ENCODE measurements around the gene CEMIP.
A peak's percentile ranks its signal among the peaks of the same experiment; 100 is the strongest.

CEMIP gene

GRCh38 chr15:80966431-80967197, 187.4 kb downstream of the CEMIP start:
- Mint-ChIP-seq H3K9me3 (no peaks in the 10 kb centered on the region), H3K27ac (no peak overlapping the region), H3K4me3 (no peak overlapping the region), H3K4me1 (ENCODE audit: low read depth) (peaks cover 30% of the 10 kb centered on the region), H3K36me3 (ENCODE audit: low read depth) (peaks cover 78% of the 10 kb centered on the region), H3K27me3 (no peaks in the 10 kb centered on the region)
- no peak for DNase-seq

GRCh38 chr15:80967451-80967850, 188.3 kb downstream of the CEMIP start:
- Mint-ChIP-seq H3K27me3 (no peaks in the 10 kb centered on the region), H3K4me3 (no peak overlapping the region), H3K27ac (no peak overlapping the region), H3K4me1 (ENCODE audit: low read depth) (peaks cover 22% of the 10 kb centered on the region), H3K36me3 (ENCODE audit: low read depth) (peaks cover 84% of the 10 kb centered on the region), H3K9me3 (no peaks in the 10 kb centered on the region)
- DNase-seq: no peak

DNA sequence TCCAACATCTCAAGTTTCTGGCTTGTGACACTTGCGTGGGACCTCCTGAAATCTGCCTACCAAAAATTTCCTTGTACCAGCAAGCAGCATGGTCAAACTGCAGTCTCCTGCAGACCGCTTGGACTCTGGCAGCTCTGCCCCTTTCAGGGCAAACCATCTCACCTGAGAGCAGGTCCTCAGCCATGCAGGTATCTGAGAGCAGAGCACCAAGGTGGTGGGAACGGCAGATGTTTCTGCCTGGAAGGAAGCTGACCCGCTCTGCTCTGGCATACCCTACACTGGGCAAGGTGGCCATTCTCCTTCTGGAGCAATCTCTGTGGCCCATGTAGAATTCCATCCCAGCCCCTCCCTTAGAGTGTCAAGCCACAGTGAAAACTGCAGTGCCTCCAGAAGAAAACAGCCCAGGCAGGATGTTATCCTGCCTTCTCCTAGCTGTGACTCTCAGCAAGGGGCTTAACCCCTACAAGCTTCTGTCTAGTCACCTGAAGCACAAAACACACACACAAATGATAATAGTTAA, 188.9 kb downstream of the CEMIP start:
- Mint-ChIP-seq H3K9me3 (no peaks in the 10 kb centered on the region), H3K27me3 (no peaks in the 10 kb centered on the region), H3K27ac (peak overlapping the region; percentile 14), H3K4me1 (ENCODE audit: low read depth) (peaks cover 16% of the 10 kb centered on the region), H3K36me3 (ENCODE audit: low read depth) (peaks cover 82% of the 10 kb centered on the region), H3K4me3 (no peak overlapping the region)
- DNase-seq: no peak

- no peak overlapping the region for H3K4me3 Mint-ChIP-seq
- H3K4me1 Mint-ChIP-seq (ENCODE audit: low read depth): peaks cover 12% of the 10 kb centered on the region
- H3K36me3 Mint-ChIP-seq (ENCODE audit: low read depth): peaks cover 84% of the 10 kb centered on the region
- no peaks in the 10 kb centered on the region for H3K27me3 Mint-ChIP-seq
- H3K9me3 Mint-ChIP-seq: no peaks in the 10 kb centered on the region
- no peak overlapping the region for H3K27ac Mint-ChIP-seq
- DNase-seq: no peak
These were observed 190.1 kb downstream of the CEMIP start for GRCh38 chr15:80969316-80969715.

DNA sequence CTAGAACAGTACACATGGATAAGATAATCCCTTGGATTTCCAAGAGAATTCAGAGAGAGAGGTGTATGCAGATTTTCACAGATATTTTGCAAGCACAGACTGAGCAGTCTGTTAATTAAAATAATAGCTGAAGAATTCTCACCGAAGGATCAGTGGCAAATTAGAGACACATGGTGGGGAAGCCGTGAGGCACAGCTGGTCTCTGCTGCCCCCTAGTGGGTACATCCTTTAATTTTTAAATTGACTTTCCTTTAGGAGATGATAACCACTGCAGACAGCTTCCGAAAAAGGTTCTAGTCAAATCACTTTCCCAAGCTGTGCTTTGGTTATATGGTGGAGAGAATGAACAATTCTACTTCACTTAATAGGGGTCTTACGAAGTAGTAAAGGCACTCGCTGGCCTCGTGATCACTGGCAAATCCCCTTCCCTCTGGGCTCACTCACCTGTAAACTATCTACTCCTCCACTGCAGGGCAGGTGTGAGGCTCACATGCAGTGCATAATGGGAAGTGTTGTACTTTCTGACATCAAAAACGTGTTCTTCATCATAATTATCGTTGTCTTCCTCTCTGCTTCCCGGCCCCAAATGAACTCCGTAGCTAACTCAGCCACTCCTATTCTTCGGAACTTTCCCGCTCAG, 191.0 kb downstream of the CEMIP start:
- H3K27me3 Mint-ChIP-seq: no peaks in the 10 kb centered on the region
- peaks cover 81% of the 10 kb centered on the region for H3K36me3 Mint-ChIP-seq (ENCODE audit: low read depth)
- H3K4me3 Mint-ChIP-seq: no peak overlapping the region
- H3K9me3 Mint-ChIP-seq: no peaks in the 10 kb centered on the region
- H3K27ac Mint-ChIP-seq: no peak overlapping the region
- peak; percentile 61 for DNase-seq
- H3K4me1 Mint-ChIP-seq (ENCODE audit: low read depth): peaks cover 16% of the 10 kb centered on the region

- Mint-ChIP-seq H3K27ac (peak overlapping the region; percentile 1), H3K4me3 (no peak overlapping the region), H3K36me3 (ENCODE audit: low read depth) (peaks cover 81% of the 10 kb centered on the region)
These were observed 191.5 kb downstream of the CEMIP start for GRCh38 chr15:80970658-80971057.

GRCh38 chr15:80971143-80971542, 192.0 kb downstream of the CEMIP start:
- peaks cover 24% of the 10 kb centered on the region for H3K4me1 Mint-ChIP-seq (ENCODE audit: low read depth)
- H3K27ac Mint-ChIP-seq: no peak overlapping the region
- H3K27me3 Mint-ChIP-seq: no peaks in the 10 kb centered on the region
- no peaks in the 10 kb centered on the region for H3K9me3 Mint-ChIP-seq
- H3K36me3 Mint-ChIP-seq (ENCODE audit: low read depth): peaks cover 79% of the 10 kb centered on the region
- no peak overlapping the region for H3K4me3 Mint-ChIP-seq
- DNase-seq: no peak

More at GRCh38 chr15:80970658-80971057, 191.5 kb downstream of the CEMIP start:
- Mint-ChIP-seq H3K27me3 (no peaks in the 10 kb centered on the region), H3K9me3 (no peaks in the 10 kb centered on the region), H3K4me1 (ENCODE audit: low read depth) (peaks cover 21% of the 10 kb centered on the region)
- no peak for DNase-seq

- Mint-ChIP-seq H3K4me1 (ENCODE audit: low read depth) (peaks cover 36% of the 10 kb centered on the region), H3K36me3 (ENCODE audit: low read depth) (peaks cover 83% of the 10 kb centered on the region), H3K27ac (no peak overlapping the region), H3K9me3 (no peaks in the 10 kb centered on the region), H3K4me3 (no peak overlapping the region), H3K27me3 (no peaks in the 10 kb centered on the region)
- DNase-seq: no peak
These were observed 193.1 kb downstream of the CEMIP start for GRCh38 chr15:80972276-80972675.

DNA sequence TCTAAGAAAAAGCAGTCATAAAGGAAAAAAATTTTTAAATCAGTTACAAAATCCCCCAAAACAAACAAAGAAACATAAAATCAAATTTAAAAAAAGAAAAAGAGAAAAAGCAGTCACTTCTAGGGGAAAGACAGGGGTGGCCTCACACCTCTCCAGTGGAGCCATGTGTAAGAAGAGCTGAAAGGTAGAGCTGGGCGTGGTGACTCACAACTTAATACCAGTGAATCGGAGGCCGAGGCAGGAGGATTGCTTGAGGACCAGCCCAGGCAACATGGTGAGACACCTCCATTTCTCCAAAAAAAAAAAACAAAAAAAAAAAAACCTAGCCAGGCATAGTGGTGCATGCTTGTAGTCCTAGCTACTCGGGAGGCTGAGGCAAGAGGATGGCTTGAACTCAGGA, 195.7 kb downstream of the CEMIP start:
- Mint-ChIP-seq H3K27me3 (no peaks in the 10 kb centered on the region), H3K27ac (no peak overlapping the region), H3K9me3 (no peaks in the 10 kb centered on the region), H3K4me3 (no peak overlapping the region), H3K4me1 (ENCODE audit: low read depth) (peaks cover 58% of the 10 kb centered on the region), H3K36me3 (ENCODE audit: low read depth) (peaks cover 84% of the 10 kb centered on the region)
- DNase-seq: no peak

- H3K4me3 Mint-ChIP-seq: no peak overlapping the region
- H3K9me3 Mint-ChIP-seq: no peaks in the 10 kb centered on the region
- H3K36me3 Mint-ChIP-seq (ENCODE audit: low read depth): peaks cover 83% of the 10 kb centered on the region
- peaks cover 54% of the 10 kb centered on the region for H3K4me1 Mint-ChIP-seq (ENCODE audit: low read depth)
- no peaks in the 10 kb centered on the region for H3K27me3 Mint-ChIP-seq
- no peak for DNase-seq
- H3K27ac Mint-ChIP-seq: peak overlapping the region; percentile 45
These were observed 197.7 kb downstream of the CEMIP start for GRCh38 chr15:80976851-80977250.

DNA sequence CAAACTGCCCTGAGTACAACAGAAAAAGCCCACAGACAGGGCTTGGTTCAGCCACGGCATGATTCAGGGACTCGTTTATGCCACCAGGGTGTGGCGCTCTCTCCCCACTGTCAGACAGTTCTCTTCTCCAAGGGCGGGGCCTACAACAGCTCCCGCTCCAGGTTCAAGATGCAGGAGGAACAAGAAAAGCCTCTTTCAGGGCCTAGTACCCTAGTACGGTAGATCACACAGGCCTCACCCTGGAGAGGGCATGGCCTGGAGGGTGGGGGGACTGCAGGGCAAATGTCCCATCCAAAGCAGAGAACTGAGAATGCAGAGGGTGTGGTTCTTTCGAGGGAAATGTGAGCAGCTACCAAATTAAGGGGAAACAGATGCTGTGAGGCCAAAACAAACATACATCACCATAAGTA, 198.5 kb downstream of the CEMIP start:
- H3K4me3 Mint-ChIP-seq: no peak overlapping the region
- peak; percentile 45 for DNase-seq
- peaks cover 62% of the 10 kb centered on the region for H3K4me1 Mint-ChIP-seq (ENCODE audit: low read depth)
- peak overlapping the region; percentile 73 for H3K27ac Mint-ChIP-seq
- H3K36me3 Mint-ChIP-seq (ENCODE audit: low read depth): peaks cover 84% of the 10 kb centered on the region
- no peaks in the 10 kb centered on the region for H3K9me3 Mint-ChIP-seq
- no peaks in the 10 kb centered on the region for H3K27me3 Mint-ChIP-seq

- peaks cover 80% of the 10 kb centered on the region for H3K36me3 Mint-ChIP-seq (ENCODE audit: low read depth)
These were observed 199.6 kb downstream of the CEMIP start for GRCh38 chr15:80978685-80979329.

GRCh38 chr15:80979538-80980200, 200.5 kb downstream of the CEMIP start:
- Mint-ChIP-seq H3K4me1 (ENCODE audit: low read depth) (peaks cover 72% of the 10 kb centered on the region), H3K4me3 (no peak overlapping the region), H3K36me3 (ENCODE audit: low read depth) (peaks cover 80% of the 10 kb centered on the region), H3K27ac (peak overlapping the region; percentile 88), H3K27me3 (no peaks in the 10 kb centered on the region), H3K9me3 (no peaks in the 10 kb centered on the region)
- DNase-seq: no peak

More at GRCh38 chr15:80978685-80979329, 199.6 kb downstream of the CEMIP start:
- no peak for DNase-seq
- Mint-ChIP-seq H3K27me3 (no peaks in the 10 kb centered on the region), H3K27ac (peak overlapping the region; percentile 88), H3K9me3 (no peaks in the 10 kb centered on the region), H3K4me1 (ENCODE audit: low read depth) (peaks cover 68% of the 10 kb centered on the region), H3K4me3 (no peak overlapping the region)

DNA sequence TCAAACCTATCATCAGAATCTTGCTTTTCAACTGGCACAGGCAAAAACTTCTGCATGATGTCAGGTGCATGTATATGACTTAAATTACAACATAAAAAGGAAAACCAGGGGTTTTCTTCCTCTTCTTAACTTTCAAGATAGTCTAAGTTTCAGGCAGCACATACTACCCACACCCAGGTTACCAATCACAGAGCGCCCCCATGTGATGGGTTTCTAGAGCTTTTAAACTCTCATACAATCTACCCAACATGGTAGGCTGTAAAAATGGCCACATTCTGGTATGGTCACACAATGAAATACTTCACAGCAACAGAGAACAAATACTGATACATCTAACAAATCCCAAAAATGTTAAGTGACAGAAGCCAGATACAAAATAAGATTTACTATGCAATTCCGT, 203.0 kb downstream of the CEMIP start:
- DNase-seq: no peak
- Mint-ChIP-seq H3K27me3 (no peaks in the 10 kb centered on the region), H3K27ac (peak overlapping the region; percentile 67), H3K36me3 (ENCODE audit: low read depth) (peaks cover 80% of the 10 kb centered on the region), H3K4me3 (no peak overlapping the region), H3K4me1 (ENCODE audit: low read depth) (peaks cover 73% of the 10 kb centered on the region), H3K9me3 (no peaks in the 10 kb centered on the region)

All from activated T-cell treated with anti-CD3 and anti-CD28 coated beads, Interleukin-2, amount 50 U/mL, for 24 hours (primary cell).